ENCODE results near the gene UGDH.

The UGDH gene

DNA sequence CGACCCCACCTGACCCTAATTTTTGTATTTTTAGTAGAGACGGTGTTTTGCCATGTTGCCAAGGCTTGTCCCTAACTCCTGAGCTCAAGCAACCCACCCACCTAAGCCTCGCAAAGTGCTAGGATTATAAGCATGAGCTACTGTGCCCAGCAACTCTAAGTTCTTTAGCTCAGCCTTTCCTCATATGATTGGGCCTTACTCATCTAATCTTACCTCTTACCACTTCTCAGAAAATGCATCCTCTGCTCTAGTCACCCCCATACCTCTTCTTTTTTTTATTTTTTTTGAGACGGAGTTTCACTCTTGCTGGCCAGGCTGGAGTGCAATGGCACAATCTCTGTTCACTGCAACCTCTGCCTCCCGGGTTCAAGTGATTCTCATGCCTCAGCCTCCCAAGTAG lies 35.6 kb upstream of the UGDH start:
- Histone ChIP-seq H3K36me3 (ENCODE audit: control insufficient read depth in 2 of 2, insufficient read depth in 1 of 2, low read length in 2 of 2) (no peaks in the 10 kb centered on the region), H3K9me3 (ENCODE audit: control insufficient read depth, insufficient read depth, low read depth, low read length) (no peaks in the 10 kb centered on the region), H3K27ac (ENCODE audit: extremely low read depth, low read depth, low read length) (no peak overlapping the region), H3K4me3 (ENCODE audit: low read depth, low read length) (no peak overlapping the region), H3K4me1 (ENCODE audit: control insufficient read depth, insufficient read depth, low read length) (0 out of 2 replicates have a peak, but pooled peaks cover 1% of the 10 kb centered on the region)
- ChIA-PET POLR2A (no interaction called here), CTCF (no interaction called here)
- TF ChIP-seq ZNF239 (tag by site-specific recombination; IDR thresholded peaks at IDR 0.05) (no peak), ZNF274 (IDR thresholded peaks at IDR 0.05; ENCODE audit: low read length) (no peak), ZNF274 (tag by site-specific recombination; IDR thresholded peaks at IDR 0.05; ENCODE audit: borderline replicate concordance) (no peak), ZNF548 (tag by site-specific recombination; IDR thresholded peaks at IDR 0.05) (no peak), ZNF426 (tag by site-specific recombination; IDR thresholded peaks at IDR 0.05) (no peak), ZNF114 (tag by site-specific recombination; IDR thresholded peaks at IDR 0.05) (no peak), OSR2 (tag by site-specific recombination; IDR thresholded peaks at IDR 0.05) (no peak), ZFP3 (tag by site-specific recombination; IDR thresholded peaks at IDR 0.05; ENCODE audit: low read depth) (no peak), ZNF24 (tag by site-specific recombination; IDR thresholded peaks at IDR 0.05) (no peak), ZNF610 (tag by site-specific recombination; IDR thresholded peaks at IDR 0.05; ENCODE audit: borderline replicate concordance) (no peak), ZNF416 (tag by site-specific recombination; IDR thresholded peaks at IDR 0.05) (no peak)
- TF ChIP-seq, protein P1, sequence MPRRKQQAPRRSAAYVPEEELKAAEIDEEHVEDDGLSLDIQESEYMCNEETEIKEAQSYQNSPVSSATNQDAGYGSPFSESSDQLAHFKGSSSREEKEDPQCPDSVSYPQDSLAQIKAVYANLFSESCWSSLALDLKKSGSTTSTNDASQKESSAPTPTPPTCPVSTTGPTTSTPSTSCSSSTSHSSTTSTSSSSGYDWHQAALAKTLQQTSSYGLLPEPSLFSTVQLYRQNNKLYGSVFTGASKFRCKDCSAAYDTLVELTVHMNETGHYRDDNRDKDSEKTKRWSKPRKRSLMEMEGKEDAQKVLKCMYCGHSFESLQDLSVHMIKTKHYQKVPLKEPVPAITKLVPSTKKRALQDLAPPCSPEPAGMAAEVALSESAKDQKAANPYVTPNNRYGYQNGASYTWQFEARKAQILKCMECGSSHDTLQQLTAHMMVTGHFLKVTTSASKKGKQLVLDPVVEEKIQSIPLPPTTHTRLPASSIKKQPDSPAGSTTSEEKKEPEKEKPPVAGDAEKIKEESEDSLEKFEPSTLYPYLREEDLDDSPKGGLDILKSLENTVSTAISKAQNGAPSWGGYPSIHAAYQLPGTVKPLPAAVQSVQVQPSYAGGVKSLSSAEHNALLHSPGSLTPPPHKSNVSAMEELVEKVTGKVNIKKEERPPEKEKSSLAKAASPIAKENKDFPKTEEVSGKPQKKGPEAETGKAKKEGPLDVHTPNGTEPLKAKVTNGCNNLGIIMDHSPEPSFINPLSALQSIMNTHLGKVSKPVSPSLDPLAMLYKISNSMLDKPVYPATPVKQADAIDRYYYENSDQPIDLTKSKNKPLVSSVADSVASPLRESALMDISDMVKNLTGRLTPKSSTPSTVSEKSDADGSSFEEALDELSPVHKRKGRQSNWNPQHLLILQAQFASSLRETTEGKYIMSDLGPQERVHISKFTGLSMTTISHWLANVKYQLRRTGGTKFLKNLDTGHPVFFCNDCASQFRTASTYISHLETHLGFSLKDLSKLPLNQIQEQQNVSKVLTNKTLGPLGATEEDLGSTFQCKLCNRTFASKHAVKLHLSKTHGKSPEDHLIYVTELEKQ (tag by site-specific recombination; IDR thresholded peaks at IDR 0.05; ENCODE audit: borderline replicate concordance) = no peak
- TF ChIP-seq, protein P2, sequence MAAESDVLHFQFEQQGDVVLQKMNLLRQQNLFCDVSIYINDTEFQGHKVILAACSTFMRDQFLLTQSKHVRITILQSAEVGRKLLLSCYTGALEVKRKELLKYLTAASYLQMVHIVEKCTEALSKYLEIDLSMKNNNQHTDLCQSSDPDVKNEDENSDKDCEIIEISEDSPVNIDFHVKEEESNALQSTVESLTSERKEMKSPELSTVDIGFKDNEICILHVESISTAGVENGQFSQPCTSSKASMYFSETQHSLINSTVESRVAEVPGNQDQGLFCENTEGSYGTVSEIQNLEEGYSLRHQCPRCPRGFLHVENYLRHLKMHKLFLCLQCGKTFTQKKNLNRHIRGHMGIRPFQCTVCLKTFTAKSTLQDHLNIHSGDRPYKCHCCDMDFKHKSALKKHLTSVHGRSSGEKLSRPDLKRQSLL (tag by site-specific recombination; IDR thresholded peaks at IDR 0.05) = no peak
- TF ChIP-seq, protein P3, sequence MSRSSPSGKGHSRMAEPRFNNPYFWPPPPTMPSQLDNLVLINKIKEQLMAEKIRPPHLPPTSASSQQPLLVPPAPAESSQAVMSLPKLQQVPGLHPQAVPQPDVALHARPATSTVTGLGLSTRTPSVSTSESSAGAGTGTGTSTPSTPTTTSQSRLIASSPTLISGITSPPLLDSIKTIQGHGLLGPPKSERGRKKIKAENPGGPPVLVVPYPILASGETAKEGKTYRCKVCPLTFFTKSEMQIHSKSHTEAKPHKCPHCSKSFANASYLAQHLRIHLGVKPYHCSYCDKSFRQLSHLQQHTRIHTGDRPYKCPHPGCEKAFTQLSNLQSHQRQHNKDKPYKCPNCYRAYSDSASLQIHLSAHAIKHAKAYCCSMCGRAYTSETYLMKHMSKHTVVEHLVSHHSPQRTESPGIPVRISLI (tag by site-specific recombination; IDR thresholded peaks at IDR 0.05) = no peak

GRCh38 chr4:39559626-39560025 lies 32.4 kb upstream of the UGDH start:
- POLR2A ChIA-PET = no interaction called here
- no peak for TF ChIP-seq ZNF514 (tag by site-specific recombination; IDR thresholded peaks at IDR 0.05)
- no peak for TF ChIP-seq ZNF621 (tag by site-specific recombination; IDR thresholded peaks at IDR 0.05)
- no peak for TF ChIP-seq ZNF10 (tag by site-specific recombination; IDR thresholded peaks at IDR 0.05)
- TF ChIP-seq ZNF175 (tag by site-specific recombination; IDR thresholded peaks at IDR 0.05) = no peak
- TF ChIP-seq ZSCAN23 (tag by site-specific recombination; IDR thresholded peaks at IDR 0.05) = no peak
- no peak for TF ChIP-seq ZBTB1 (tag by site-specific recombination; IDR thresholded peaks at IDR 0.05)
- TF ChIP-seq ZNF785 (tag by site-specific recombination; IDR thresholded peaks at IDR 0.05) = no peak
- no peak for TF ChIP-seq ZNF76 (tag by site-specific recombination; IDR thresholded peaks at IDR 0.05; ENCODE audit: borderline replicate concordance, low read depth)
- TF ChIP-seq ZBTB7A (tag by site-specific recombination; IDR thresholded peaks at IDR 0.05; ENCODE audit: low read depth) = no peak
- TF ChIP-seq, protein P4, sequence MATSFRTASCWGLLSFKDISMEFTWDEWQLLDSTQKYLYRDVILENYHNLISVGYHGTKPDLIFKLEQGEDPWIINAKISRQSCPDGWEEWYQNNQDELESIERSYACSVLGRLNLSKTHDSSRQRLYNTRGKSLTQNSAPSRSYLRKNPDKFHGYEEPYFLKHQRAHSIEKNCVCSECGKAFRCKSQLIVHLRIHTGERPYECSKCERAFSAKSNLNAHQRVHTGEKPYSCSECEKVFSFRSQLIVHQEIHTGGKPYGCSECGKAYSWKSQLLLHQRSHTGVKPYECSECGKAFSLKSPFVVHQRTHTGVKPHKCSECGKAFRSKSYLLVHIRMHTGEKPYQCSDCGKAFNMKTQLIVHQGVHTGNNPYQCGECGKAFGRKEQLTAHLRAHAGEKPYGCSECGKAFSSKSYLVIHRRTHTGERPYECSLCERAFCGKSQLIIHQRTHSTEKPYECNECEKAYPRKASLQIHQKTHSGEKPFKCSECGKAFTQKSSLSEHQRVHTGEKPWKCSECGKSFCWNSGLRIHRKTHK (tag by site-specific recombination; IDR thresholded peaks at IDR 0.05) = no peak
- no peak for TF ChIP-seq ZNF548 (tag by site-specific recombination; IDR thresholded peaks at IDR 0.05)
- TF ChIP-seq, protein P5, sequence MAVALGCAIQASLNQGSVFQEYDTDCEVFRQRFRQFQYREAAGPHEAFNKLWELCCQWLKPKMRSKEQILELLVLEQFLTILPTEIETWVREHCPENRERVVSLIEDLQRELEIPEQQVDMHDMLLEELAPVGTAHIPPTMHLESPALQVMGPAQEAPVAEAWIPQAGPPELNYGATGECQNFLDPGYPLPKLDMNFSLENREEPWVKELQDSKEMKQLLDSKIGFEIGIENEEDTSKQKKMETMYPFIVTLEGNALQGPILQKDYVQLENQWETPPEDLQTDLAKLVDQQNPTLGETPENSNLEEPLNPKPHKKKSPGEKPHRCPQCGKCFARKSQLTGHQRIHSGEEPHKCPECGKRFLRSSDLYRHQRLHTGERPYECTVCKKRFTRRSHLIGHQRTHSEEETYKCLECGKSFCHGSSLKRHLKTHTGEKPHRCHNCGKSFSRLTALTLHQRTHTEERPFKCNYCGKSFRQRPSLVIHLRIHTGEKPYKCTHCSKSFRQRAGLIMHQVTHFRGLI (tag by site-specific recombination; IDR thresholded peaks at IDR 0.05) = no peak
- no peak for TF ChIP-seq GLI4 (tag by site-specific recombination; IDR thresholded peaks at IDR 0.05)
- TF ChIP-seq ZBTB8A (tag by site-specific recombination; IDR thresholded peaks at IDR 0.05) = no peak
- TF ChIP-seq ZNF776 (tag by site-specific recombination; IDR thresholded peaks at IDR 0.05; ENCODE audit: borderline replicate concordance) = no peak

More at GRCh38 chr4:39559626-39560025, 32.4 kb upstream of the UGDH start:
- Histone ChIP-seq H3K4me3 (ENCODE audit: low read depth, low read length) (no peak overlapping the region), H3K27ac (ENCODE audit: extremely low read depth, low read depth, low read length) (no peak overlapping the region), H3K36me3 (ENCODE audit: control insufficient read depth in 2 of 2, insufficient read depth in 1 of 2, low read length in 2 of 2) (no peaks in the 10 kb centered on the region), H3K4me1 (ENCODE audit: control insufficient read depth, insufficient read depth, low read length) (0 out of 2 replicates have a peak, but pooled peaks cover 2% of the 10 kb centered on the region), H3K9me3 (ENCODE audit: control insufficient read depth, insufficient read depth, low read depth, low read length) (no peaks in the 10 kb centered on the region)
- CTCF ChIA-PET = no interaction called here
